Breast epithelium (tissue), 4 donors: ENCODE results near the gene DACT2. TPM values are rescaled to one million over a fixed set of nuclear protein-coding genes. Genes with fewer than 3 reads are reported as not detected.

Experiments
- DNase-seq, 2 donors: peaks; one replicate each; pipeline ENCODE4 v3.0.0-alpha.2; 2019; ENCODE audit warnings: low spot score in 2 of 2
- H3K27ac ChIP-seq, 2 donors: fragments of 200-600 bp; sonication (generic) in 1 of 2; one replicate each; pipeline ENCODE4 v1.5.1; 2016 to 2019; ENCODE audit warnings: mild to moderate bottlenecking in 1 of 2
- H3K27me3 ChIP-seq, 2 donors: fragments of 200-600 bp; sonication (generic) in 1 of 2; one replicate each; pipeline versions ENCODE4 v1.5.1 to v1.6.0; 2017 to 2019; ENCODE audit warnings: control low read depth in 1 of 2, mild to moderate bottlenecking in 1 of 2
- H3K36me3 ChIP-seq: fragments of 200-600 bp; one replicate; pipeline ENCODE4 v1.5.1; 2019
- H3K4me1 ChIP-seq, 2 donors: fragments of 200-600 bp; sonication (generic); one replicate each; pipeline ENCODE4 v1.5.1; 2016 to 2019; ENCODE audit warnings: control low read depth in 1 of 2
- H3K4me3 ChIP-seq, 3 donors: fragments of 200-600 bp; sonication (generic); 1 replicate in 2 of 3; 2 replicates in 1 of 3; pipeline ENCODE4 v1.5.1; 2016 to 2019; ENCODE audit warnings: mild to moderate bottlenecking in 3 of 3, moderate library complexity in 2 of 3
- H3K9me3 ChIP-seq, 2 donors: fragments of 200-600 bp; sonication (generic) in 1 of 2; one replicate each; pipeline ENCODE4 v1.5.1; 2016 to 2019; ENCODE audit warnings: control low read depth in 1 of 2
- POLR2A ChIP-seq: fragments of 450-650 bp; IDR thresholded peaks from one replicate; pipeline ENCODE4 v1.6.1; 2016; ENCODE audit warnings: antibody characterized with exemption, mild to moderate bottlenecking, moderate library complexity
- POLR2AphosphoS5 ChIP-seq, 3 donors: sonication (generic); formaldehyde crosslinking; IDR thresholded peaks; one replicate each; pipeline ENCODE4 v1.6.1; 2017; ENCODE audit warnings: antibody characterized with exemption in 3 of 3
- intact Hi-C: fragments of 100-400 bp; cut with DNase I; formaldehyde crosslinking; loops from one replicate; pipeline ENCODE4 v1.15.1; 2023; ENCODE audit warnings: low total_unique reads
- total RNA-seq, 3 donors: library from RNA; depleted of rRNA; stranded (reverse); fragments of >200 nt; gene quantifications; one replicate each; pipeline ENCODE4 v1.1.0, GENCODE V29; 2016
- TF ChIP-seq, protein P1 (sequence below), 3 donors: fragments of 450-650 bp; IDR thresholded peaks; one replicate each; pipeline ENCODE4 v1.5.1; 2016 to 2017; ENCODE audit warnings: antibody characterized with exemption in 3 of 3, mild to moderate bottlenecking in 3 of 3, moderate library complexity in 3 of 3

Gene DACT2
- total RNA-seq, 3 donors from 2014 or later, result 0.32 to 1.0 TPM; not detected in 1

DNA sequence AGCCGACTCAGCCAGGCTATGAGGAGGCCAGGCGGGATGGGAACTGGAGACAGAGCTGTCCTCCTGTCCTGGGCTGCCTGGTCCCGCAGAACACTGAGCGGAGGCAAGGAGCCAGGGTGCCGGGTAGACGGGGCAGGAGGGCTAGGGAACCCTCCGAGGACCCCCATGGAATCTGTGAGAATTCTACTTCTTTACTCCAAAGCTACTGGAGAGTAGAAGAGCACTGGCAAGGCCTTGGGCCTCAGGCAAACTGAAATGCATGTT is 14.9 kb downstream of the DACT2 start:
- Histone ChIP-seq H3K4me3 (no peak overlapping the region), H3K27ac (no peak overlapping the region), H3K36me3 (no peaks in the 10 kb centered on the region), H3K4me1 (no peaks in the 10 kb centered on the region), H3K9me3 (no peaks in the 10 kb centered on the region), H3K27me3 (no peaks in the 10 kb centered on the region)
- no peak for DNase-seq
- intact Hi-C loops, result no loop called here
- TF ChIP-seq POLR2AphosphoS5 (IDR thresholded peaks at IDR 0.05) (no peak), POLR2A (no peak)
- TF ChIP-seq, protein P1, sequence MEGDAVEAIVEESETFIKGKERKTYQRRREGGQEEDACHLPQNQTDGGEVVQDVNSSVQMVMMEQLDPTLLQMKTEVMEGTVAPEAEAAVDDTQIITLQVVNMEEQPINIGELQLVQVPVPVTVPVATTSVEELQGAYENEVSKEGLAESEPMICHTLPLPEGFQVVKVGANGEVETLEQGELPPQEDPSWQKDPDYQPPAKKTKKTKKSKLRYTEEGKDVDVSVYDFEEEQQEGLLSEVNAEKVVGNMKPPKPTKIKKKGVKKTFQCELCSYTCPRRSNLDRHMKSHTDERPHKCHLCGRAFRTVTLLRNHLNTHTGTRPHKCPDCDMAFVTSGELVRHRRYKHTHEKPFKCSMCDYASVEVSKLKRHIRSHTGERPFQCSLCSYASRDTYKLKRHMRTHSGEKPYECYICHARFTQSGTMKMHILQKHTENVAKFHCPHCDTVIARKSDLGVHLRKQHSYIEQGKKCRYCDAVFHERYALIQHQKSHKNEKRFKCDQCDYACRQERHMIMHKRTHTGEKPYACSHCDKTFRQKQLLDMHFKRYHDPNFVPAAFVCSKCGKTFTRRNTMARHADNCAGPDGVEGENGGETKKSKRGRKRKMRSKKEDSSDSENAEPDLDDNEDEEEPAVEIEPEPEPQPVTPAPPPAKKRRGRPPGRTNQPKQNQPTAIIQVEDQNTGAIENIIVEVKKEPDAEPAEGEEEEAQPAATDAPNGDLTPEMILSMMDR (IDR thresholded peaks at IDR 0.05), result no peak

DNA sequence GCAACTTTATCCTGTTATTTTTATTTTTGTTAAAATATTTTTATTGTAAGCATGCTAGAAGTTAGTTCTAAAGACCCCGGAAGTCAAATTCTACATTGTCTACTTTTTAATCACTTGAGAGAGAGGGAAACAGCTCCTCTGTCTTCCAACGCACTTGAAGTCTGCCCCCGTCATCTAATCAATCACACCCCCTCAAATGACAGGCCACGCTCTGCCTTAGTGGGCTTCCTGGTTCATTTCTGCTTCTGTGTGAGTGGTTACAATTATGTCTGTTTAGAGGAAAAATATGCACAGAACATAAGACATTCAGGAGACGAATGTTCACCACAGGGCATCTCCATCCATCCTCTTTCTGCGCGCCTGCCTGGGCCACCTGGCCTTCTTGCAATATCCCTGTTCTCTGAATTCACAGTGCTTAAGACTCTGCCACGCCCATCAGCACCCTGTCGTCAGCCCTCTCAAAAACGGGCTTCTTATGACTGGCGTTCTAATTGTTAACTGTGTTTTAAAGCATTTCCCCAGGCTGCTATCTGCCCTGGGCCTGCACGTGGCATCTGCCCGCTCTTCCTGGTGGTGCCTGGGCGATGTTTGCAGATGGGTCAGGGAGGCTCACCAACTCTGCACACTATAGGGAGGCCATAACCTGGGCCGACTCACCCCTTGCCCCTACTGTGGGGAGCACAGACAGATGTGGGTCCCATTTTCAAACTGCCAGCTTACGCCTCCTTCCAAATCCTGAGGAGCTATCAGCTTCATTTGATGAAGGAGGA is 15.4 kb downstream of the DACT2 start:
- no peak overlapping the region for H3K4me3 ChIP-seq
- no peak for TF ChIP-seq POLR2AphosphoS5 (IDR thresholded peaks at IDR 0.05)
- TF ChIP-seq, protein P1 (IDR thresholded peaks at IDR 0.05), result no peak
- TF ChIP-seq POLR2A, result no peak
- intact Hi-C loops, result no loop called here
- no peaks in the 10 kb centered on the region for H3K4me1 ChIP-seq
- no peaks in the 10 kb centered on the region for H3K9me3 ChIP-seq
- H3K36me3 ChIP-seq, result no peaks in the 10 kb centered on the region
- H3K27ac ChIP-seq, result no peak overlapping the region
- no peaks in the 10 kb centered on the region for H3K27me3 ChIP-seq
- no peak for DNase-seq

DNA sequence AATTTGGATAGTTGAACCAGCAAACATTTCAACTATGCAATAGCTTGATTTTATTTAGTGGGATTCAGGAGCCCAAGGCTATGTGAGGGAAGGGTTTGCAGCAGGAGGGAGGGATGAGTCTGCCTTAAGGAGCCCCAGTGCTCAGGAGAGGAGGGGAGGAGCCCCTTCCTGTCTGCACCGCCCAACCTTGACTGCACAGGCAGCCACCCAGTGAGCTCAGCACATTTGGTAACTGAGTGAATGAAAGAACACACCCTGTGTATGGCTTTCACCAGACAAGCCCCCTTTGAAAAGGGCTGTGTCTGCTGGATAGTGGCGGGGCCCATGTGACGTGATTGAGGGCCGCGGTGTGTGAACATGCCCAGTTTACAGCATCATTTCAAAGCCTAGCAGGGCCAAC is 17.0 kb downstream of the DACT2 start:
- H3K27me3 ChIP-seq, result no peaks in the 10 kb centered on the region
- no peak for DNase-seq
- intact Hi-C loops, result no loop called here

DNA sequence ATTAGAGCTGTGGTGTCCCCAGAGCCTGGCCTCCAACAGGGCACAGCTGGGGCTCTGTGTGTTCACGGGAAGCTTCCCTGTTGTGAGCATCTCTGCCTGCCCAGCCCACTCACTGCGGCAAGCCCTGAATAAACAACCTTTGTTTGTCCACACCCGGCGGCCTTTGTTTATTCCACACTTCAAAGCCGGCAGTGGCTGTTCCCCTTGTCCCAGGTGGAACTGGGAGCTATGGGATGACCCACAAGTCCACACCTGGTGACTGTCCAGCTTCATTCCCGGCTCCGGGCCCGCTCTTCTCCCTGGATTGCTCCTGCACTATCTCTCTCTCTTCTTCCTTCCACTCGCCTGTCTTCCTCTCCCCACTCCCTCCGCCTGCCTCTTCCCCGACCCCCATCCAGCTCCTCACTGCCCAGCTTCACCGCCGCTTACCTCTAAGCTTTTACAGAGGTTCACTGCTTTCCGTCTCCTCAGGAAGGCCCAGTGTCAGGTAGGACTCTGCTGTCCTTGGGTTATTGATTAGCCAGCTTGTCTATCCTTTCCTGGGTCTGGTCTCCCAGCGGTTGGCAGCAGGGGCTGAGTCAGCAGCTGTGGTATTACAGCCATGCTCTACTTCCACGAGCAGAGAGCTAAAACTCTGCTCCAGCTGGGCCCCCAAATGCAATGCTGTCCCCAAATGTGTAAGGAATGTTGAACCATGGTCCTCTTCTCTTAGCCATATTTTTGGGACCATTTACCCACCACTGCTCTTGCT is 17.8 kb downstream of the DACT2 start:
- H3K4me3 ChIP-seq, result no peak overlapping the region

More for the DNA sequence above, 17.0 kb downstream of the DACT2 start:
- no peak overlapping the region for H3K4me3 ChIP-seq
- H3K9me3 ChIP-seq, result no peaks in the 10 kb centered on the region
- TF ChIP-seq POLR2AphosphoS5 (IDR thresholded peaks at IDR 0.05) (no peak), POLR2A (no peak)
- TF ChIP-seq, protein P1 (IDR thresholded peaks at IDR 0.05), result no peak
- H3K36me3 ChIP-seq, result no peaks in the 10 kb centered on the region
- H3K4me1 ChIP-seq, result no peaks in the 10 kb centered on the region
- H3K27ac ChIP-seq, result no peak overlapping the region

More for the DNA sequence above, 17.8 kb downstream of the DACT2 start:
- Histone ChIP-seq H3K4me1 (no peaks in the 10 kb centered on the region), H3K36me3 (no peaks in the 10 kb centered on the region), H3K27me3 (no peaks in the 10 kb centered on the region), H3K9me3 (no peaks in the 10 kb centered on the region), H3K27ac (no peak overlapping the region)
- no peak for DNase-seq
- TF ChIP-seq, protein P1 (IDR thresholded peaks at IDR 0.05), result no peak
- TF ChIP-seq POLR2A (no peak), POLR2AphosphoS5 (IDR thresholded peaks at IDR 0.05) (no peak)
- intact Hi-C loops, result no loop called here
